NCI-H2107 (cell line): ENCODE measurements around the gene SIGLEC9.
A peak's percentile ranks its signal among the peaks of the same experiment; 100 is the strongest.

ENCODE experiments used
- DNase-seq: peaks from one replicate; lab custom pipeline; 2025; lab: John Stamatoyannopoulos, UW

The SIGLEC9 gene

GRCh38 chr19:51097166-51097738 lies 27.5 kb upstream of the SIGLEC9 start:
- DNase-seq = no peak

DNA sequence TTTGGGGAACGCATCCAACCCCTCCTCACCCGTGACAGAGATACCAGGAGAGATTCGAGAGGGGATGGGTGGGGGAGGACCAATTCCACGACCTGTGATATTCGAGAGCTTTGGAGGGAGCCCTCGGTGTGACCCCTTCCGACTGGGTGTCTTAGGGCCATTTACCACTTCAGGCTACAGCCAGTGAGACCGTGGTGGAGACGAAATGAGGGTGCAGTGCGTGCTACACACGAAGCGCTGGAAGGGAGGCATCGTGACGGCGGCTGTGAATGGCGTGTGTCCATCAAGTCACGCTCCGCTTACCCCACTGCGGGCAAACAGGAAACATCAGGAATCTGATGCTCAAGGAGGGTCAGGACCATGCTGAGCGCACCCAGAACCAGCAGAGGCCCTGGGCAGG lies 26.9 kb upstream of the SIGLEC9 start:
- DNase-seq = no peak

GRCh38 chr19:51098365-51099046 lies 26.2 kb upstream of the SIGLEC9 start:
- no peak for DNase-seq

DNA sequence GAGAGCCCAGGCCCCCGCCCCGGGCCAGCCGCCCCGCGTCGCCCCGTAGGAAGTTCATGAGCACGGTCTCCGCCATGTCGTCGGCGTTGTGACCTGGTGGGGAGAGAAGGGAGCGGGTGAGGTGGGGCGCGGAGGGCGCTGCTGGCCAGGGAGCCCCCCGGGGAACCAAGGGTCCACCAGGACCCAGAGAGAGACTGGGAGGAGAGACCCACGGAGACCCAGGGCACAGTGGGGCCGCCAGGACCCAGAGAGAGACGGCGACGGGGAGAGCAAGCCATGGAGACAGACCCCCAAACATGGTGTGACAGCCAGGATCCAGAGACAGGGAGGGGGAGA lies 25.7 kb upstream of the SIGLEC9 start:
- DNase-seq = no peak

DNA sequence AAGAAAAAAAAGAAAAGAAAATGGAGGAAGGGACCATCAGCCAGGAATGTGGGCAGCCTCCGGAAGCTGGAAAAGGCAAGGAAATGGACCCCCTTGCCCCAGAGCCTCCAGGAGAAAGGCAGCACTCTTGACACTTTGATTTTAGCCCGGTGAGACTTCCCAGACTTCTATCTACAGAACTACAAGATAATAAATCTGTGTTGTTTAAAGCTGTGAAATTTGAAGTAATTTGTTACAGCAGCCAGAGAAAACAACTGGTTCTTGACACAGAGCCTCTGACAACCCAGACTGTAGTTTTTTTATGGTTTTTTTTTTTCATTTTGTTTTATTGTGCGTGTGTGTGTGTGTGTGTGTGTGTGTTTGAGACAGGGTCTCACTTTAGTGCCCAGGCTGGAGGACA lies 24.1 kb upstream of the SIGLEC9 start:
- DNase-seq = no peak

DNA sequence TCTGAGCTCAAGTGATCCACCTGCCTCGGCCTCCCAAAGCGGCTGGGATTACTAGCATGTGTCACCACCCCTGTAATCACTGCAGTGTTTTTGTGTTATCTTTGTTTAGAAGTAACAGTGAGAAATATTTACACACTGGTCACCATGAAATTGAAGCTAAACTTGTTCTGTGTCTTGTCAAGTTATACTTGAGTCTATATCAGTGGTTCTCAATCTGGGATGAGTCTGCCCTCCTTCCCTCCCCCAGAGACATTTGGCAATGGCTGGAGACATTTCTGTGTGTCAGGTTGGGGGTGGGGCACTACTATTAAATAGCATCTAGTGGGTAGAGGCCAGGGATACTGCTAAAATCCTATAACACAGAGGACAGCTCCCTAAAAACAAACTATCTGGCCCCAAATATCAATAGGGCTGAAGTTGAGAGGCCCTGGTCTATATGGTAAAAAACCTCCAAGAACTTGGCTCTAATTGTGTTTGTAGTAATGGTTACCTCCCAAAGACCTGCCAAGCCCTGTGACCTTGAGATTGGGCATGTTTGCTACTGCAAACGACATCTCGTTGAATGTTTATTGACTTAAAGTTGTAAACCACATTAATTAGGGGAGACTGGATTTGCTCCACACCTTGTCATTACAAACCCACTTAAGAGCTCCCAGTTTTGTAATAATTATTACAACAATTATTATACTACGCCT lies 23.4 kb upstream of the SIGLEC9 start:
- no peak for DNase-seq

- no peak for DNase-seq
Measured at GRCh38 chr19:51102991-51103390, 21.7 kb upstream of the SIGLEC9 start.

- DNase-seq = no peak
Measured at GRCh38 chr19:51103926-51104341, 20.8 kb upstream of the SIGLEC9 start.

DNA sequence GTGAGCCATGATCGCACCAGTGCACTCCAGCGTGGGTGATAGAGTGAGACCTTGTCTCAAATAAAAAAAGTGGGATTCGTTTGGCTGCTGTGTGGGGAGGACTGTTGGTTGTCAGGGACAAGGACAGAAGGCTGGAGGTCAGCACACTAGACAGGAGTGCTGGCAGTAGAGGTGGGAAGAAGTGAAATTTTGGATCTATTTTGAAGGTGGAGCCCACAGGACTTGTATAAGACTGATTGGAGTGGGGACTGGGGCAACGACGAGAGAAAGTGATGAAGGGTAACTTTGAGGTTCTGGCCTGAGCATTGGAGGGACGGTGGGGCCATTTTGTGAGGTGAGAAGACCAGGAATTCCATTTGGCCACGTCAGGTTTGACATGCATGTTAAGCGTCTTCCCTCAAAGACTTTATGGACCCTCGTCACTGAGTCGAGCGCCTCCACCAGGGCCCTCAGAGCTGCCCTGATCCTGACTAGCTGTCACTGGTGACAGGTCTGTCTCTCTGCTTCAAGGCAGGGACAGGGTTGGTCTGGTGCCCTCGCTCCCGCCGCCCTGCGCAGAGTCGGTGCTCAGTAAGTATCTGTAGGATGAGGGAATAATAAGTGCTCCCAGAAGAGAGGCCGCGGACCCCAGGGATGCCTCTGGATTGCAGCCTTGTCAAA lies 17.2 kb upstream of the SIGLEC9 start:
- DNase-seq = no peak

- DNase-seq = peak; percentile 93
Measured at GRCh38 chr19:51108066-51108804, 16.5 kb upstream of the SIGLEC9 start, which contains the start of gene CTU1. TSS of gene CTU1 (minus strand) at chr19:51108409. CDS start at chr19:51104569, 3,840 bp downstream.

DNA sequence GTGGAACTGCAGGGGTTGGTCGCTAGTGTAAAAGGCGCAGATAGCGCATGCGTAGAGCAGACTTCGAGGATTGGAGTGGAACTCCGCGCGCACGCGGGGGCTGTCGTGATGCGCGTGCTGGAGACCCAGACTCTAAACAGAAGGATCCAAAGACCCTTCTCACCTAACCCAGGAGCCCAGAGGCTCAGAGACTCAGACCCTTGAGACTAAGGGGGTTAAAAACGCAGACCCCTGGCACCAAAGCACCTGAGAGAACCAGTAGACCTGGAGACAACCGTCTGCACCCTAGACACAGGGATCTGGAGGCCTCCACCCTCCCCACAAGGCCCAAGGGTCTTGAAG lies 15.9 kb upstream of the SIGLEC9 start:
- no peak for DNase-seq

GRCh38 chr19:51110666-51110971 lies 14.1 kb upstream of the SIGLEC9 start:
- DNase-seq = no peak

DNA sequence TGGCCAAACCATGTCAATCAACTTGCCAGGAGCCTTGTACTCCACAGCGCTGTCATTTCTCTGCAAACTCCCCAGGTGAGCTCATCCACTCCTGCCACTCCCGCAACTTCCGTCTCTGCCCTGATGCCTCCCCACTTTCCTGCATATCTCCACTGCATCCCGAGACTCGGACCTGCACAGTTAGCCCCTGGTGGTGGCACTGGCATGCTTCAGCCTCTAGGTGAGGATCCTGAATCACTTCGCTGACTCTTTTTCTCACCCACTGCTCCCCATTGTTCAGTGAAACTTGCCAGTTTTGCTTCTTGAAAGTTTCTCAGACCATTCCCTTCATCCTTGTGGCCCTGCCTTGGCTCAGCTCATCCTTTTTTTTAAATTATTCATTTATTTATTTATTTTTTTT lies 13.1 kb upstream of the SIGLEC9 start:
- DNase-seq = no peak

DNA sequence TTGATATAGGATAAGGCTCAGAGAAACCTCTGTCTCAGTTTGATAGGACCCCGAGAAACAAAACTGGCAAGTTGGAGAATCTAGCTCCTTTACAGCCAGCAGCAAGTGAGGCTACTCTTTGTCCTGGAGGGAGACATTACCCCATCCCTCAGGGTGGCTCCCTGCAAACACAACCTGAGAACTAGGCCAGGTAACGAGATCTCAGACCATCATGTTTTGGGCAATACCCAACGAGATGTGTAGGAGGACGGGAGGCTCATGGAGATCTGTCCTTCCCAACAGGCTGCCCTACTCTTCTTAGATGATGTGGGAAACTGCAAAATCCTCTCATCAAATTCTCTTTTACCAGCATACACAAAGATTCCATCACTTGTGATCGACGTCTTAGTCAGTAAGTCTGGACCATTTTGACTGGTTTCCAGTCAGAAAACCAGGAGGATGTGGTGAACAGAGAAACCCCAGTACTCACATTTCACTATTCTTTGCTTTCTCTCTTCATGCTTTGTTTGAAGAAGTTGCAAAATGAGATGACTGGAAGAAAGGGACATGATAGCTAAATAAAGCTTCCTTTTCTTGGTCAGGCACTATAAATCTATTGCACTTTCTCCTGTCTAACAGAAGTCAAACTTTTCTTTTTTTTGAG lies 10.5 kb upstream of the SIGLEC9 start:
- DNase-seq = no peak

DNA sequence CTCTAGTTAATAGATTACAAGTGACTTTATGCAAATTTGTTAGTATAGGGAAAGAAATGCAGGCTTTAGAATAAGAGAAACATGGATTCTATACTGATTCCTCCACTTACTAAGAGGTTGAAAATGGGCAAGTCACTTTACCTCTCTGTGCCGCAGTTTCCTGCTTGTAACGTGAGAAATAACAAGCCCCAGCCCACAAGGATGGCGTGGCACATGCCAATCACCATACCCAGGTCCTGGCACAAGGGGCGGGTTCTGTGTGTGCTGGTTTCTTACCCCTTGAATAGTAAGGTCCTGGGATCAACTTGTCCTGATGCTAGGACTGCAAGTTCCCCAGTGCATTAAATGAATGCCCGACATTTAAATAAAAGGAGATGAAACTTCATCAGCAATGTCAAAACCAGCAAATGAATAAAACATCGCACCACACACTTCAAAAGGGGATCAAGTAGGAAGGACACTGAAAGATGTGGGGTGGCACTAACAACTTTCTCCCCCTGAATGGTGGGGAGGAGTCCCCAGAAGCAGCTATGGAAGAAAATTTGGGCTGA lies 7.9 kb upstream of the SIGLEC9 start:
- DNase-seq = no peak

DNA sequence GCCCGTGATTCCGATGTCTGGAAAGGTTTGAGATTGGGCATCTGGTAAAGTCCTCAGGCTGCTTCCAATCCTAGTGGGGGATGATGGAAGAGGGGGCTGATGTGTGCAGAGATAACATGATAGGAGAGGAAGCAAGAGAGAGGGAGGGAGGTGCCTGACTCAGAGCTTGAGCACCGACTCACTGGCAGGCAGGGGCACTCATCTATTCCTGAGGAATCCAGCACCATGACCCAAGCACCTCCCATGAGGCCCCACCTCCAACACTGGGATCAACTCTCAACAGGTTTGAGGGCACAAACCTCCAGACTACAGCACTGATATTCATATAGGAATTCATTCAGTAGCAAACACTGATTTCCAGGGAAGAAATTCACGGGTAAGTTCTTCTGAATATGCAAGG lies 5.6 kb upstream of the SIGLEC9 start:
- DNase-seq = no peak

DNA sequence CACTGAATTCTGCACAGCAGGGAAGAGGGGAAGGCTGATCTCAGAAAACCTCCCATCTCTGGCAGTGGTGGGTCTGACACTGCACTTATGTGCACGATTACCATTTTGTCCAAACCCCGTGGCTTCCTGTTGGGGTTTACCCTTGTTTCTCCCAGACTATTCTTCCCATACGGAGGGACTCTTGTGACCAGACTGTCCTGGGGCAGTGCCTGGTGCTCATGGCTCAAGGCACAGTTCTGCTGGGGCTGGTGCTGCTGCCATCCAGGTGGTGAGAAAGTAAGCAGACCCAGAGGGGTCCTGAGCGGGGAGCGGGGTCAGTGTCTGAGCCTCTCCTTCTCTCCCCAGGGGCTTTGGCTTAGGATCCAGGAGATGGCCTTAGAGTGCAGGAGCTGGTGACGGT lies 5.1 kb upstream of the SIGLEC9 start:
- DNase-seq = no peak

- DNase-seq = no peak
Measured at GRCh38 chr19:51120160-51120559, 4.5 kb upstream of the SIGLEC9 start.

DNA sequence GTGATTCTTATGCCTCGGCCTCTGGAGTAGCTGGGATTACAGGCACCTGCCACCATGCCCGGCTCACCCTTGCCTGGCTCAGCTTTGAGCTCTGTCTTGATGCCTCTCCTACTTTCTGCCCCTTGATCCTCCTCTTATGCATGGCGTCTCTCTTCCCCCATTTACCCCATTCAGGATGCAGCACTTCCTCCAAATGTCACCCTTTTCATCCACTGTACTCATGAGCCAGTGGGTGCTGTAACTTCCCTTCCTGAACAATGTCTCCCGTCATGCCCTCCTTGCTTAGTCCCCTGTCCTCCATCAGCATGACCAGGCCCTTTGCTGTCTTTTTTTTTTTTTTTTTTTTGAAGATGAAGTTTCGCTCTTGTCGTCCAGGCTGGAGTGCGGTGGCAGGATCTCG lies 3.4 kb upstream of the SIGLEC9 start:
- DNase-seq = no peak

GRCh38 chr19:51122112-51122981 lies 2.4 kb upstream of the SIGLEC9 start:
- DNase-seq = no peak

- no peak for DNase-seq
Measured at GRCh38 chr19:51123381-51123800, 1.3 kb upstream of the SIGLEC9 start.
